Fibroblast of mammary gland (primary cell): ENCODE data around the gene IZUMO1.

Experiments
- DNase-seq: peaks from one replicate; pipeline ENCODE4 v3.0.0-alpha.2; 2010; ENCODE audit warnings: low read depth
- H3K4me3 ChIP-seq: 2 replicates; pipeline ENCODE4 v1.5.1; 2011; ENCODE audit warnings: low read depth, mild to moderate bottlenecking, low read length, moderate library complexity; ENCODE audit not compliant: control insufficient read depth
- CTCF ChIP-seq: conservative IDR thresholded peaks from 2 replicates; pipeline ENCODE4 v1.5.1; 2011; ENCODE audit warnings: low read depth, low read length, inconsistent platforms; ENCODE audit not compliant: control insufficient read depth, insufficient read depth

The IZUMO1 gene

GRCh38 chr19:48757089-48757675, 10.5 kb upstream of the IZUMO1 start:
- H3K4me3 ChIP-seq: no peak overlapping the region
- DNase-seq: no peak
- no peak for TF ChIP-seq CTCF

- no peak overlapping the region for H3K4me3 ChIP-seq
- no peak for DNase-seq
- TF ChIP-seq CTCF: no peak
Measured at GRCh38 chr19:48756686-48757085, 10.0 kb upstream of the IZUMO1 start.

GRCh38 chr19:48756212-48756611, 9.5 kb upstream of the IZUMO1 start:
- no peak for TF ChIP-seq CTCF
- no peak overlapping the region for H3K4me3 ChIP-seq
- no peak for DNase-seq

- DNase-seq: no peak
- no peak for TF ChIP-seq CTCF
- H3K4me3 ChIP-seq: no peak overlapping the region
Measured at GRCh38 chr19:48755787-48756186, 9.1 kb upstream of the IZUMO1 start.

- H3K4me3 ChIP-seq: no peak within 1 kb of the TSS
- no peak for TF ChIP-seq CTCF
- no peak for DNase-seq
Measured at GRCh38 chr19:48755084-48755641, 8.5 kb upstream of the IZUMO1 start, which contains the start of gene FGF21. TSS of gene FGF21 (plus strand) at chr19:48755524. CDS start at chr19:48756237, 713 bp downstream.

GRCh38 chr19:48752496-48753365, 6.0 kb upstream of the IZUMO1 start, which contains the start of gene FUT1:
TSS of gene FUT1 (minus strand) at chr19:48752641. CDS start at chr19:48751281, 1,360 bp downstream.
- no peak for DNase-seq
- TF ChIP-seq CTCF: no peak
- peak within 1 kb of the TSS; percentile 6 for H3K4me3 ChIP-seq
